Panc1 (cell line): ENCODE measurements around the gene IP6K2. TPM values are rescaled to one million over a fixed set of nuclear protein-coding genes. Genes with fewer than 3 reads are reported as not detected.

Experiments
- ATAC-seq: fragments of 200-7000 bp; cut with Tn5 transposase; 2 replicates; pipeline ENCODE4 v1.9.1; 2020; ENCODE audit warnings: mild to moderate bottlenecking, moderate library complexity
- BruUV-seq: library from RNA; stranded (reverse); fragments of 400-500 nt; replicated peaks from 2 replicates; lab custom pipeline; 2021; lab: Mats Ljungman, UMichigan
- CTCF ChIA-PET: fragments of 300-600 bp; sonication (Branson Sonifier 250); formaldehyde crosslinking; loops from one replicate; lab custom pipeline; 2022; ENCODE audit warnings: antibody characterized with exemption; lab: Charles Lee
- POLR2A ChIA-PET: fragments of 300-600 bp; sonication (Branson Sonifier 250); formaldehyde crosslinking; loops from one replicate; lab custom pipeline; 2022; ENCODE audit warnings: antibody characterized with exemption; lab: Charles Lee
- DNase-seq: peaks from one replicate; pipeline ENCODE4 v3.0.0-alpha.2; 2010; ENCODE audit warnings: low read depth, low spot score
- H3K27ac ChIP-seq: 2 replicates; pipeline ENCODE4 v1.5.1; 2011; ENCODE audit warnings: mild to moderate bottlenecking, low read length, inconsistent platforms
- H3K27me3 ChIP-seq: fragments of 200-500 bp; sonication (Bioruptor generic); 2 replicates; pipeline ENCODE4 v1.6.0; 2014; ENCODE audit warnings: low read length, inconsistent platforms; ENCODE audit not compliant: control insufficient read depth, insufficient read depth
- H3K36me3 ChIP-seq: fragments of 200-500 bp; sonication (Bioruptor generic); 2 replicates; pipeline ENCODE4 v1.5.1; 2014; ENCODE audit warnings: inconsistent platforms, mild to moderate bottlenecking, low read length, moderate library complexity; ENCODE audit not compliant: control insufficient read depth, insufficient read depth
- H3K4me1 ChIP-seq: 2 replicates; pipeline ENCODE4 v1.5.1; 2011; ENCODE audit warnings: inconsistent platforms, mild to moderate bottlenecking, low read length, moderate library complexity; ENCODE audit not compliant: control insufficient read depth, insufficient read depth
- H3K4me3 ChIP-seq, 2 experiments: 2 replicates each; pipeline ENCODE4 v1.5.1; 2011 to 2012; ENCODE audit warnings: low read depth in 2 of 2, low read length in 2 of 2, mild to moderate bottlenecking in 2 of 2, inconsistent platforms in 1 of 2, moderate library complexity in 1 of 2
- H3K9me3 ChIP-seq: fragments of 200-500 bp; sonication (Bioruptor generic); 2 replicates; pipeline ENCODE4 v1.5.1; 2014; ENCODE audit warnings: low read depth, mild to moderate bottlenecking, inconsistent platforms, low read length, moderate library complexity; ENCODE audit not compliant: control insufficient read depth, insufficient read depth
- CTCF ChIP-seq: fragments of 450-650 bp; IDR thresholded peaks from 2 replicates; pipeline ENCODE4 v1.5.1; 2017; ENCODE audit warnings: mild to moderate bottlenecking
- POLR2AphosphoS5 ChIP-seq: IDR thresholded peaks from 2 replicates; pipeline ENCODE4 v1.6.1; 2012; ENCODE audit warnings: mild to moderate bottlenecking, low read depth, low read length, moderate library complexity
- REST ChIP-seq, 2 experiments: IDR thresholded peaks; 2 replicates each; pipeline ENCODE4 v1.6.1; 2011 to 2012; ENCODE audit warnings: low read depth in 2 of 2, control low read depth in 1 of 2, low read length in 1 of 2, mild to moderate bottlenecking in 1 of 2, moderate library complexity in 1 of 2; ENCODE audit not compliant: insufficient read depth in 1 of 2
- SIN3A ChIP-seq: IDR thresholded peaks from 2 replicates; pipeline ENCODE4 v1.6.1; 2012; ENCODE audit warnings: low read depth, mild to moderate bottlenecking, low read length, moderate library complexity, borderline replicate concordance; ENCODE audit not compliant: insufficient read depth
- TCF7L2 ChIP-seq: IDR thresholded peaks from 2 replicates; pipeline ENCODE4 v1.6.1; 2011; ENCODE audit warnings: mild to moderate bottlenecking, low read depth, low read length, inconsistent platforms
- in situ Hi-C: cut with HindIII; loops from 2 replicates; pipeline ENCODE4 v1.10.0; 2016; ENCODE audit warnings: low sequenced_read_pairs, low pct_unique_long_range_greater_than_20kb
- intact Hi-C: fragments of 100-400 bp; cut with micrococcal nuclease; formaldehyde crosslinking; loops from one replicate; pipeline ENCODE4 v1.10.0; 2022; ENCODE audit not compliant: unreplicated experiment
- total RNA-seq: library from RNA; stranded (reverse); gene quantifications from one replicate; pipeline ENCODE4 v1.2.1, GENCODE V29; 2021; ENCODE audit not compliant: unreplicated experiment

Gene IP6K2
- total RNA-seq, 1 experiment from 2014 or later = 50.2 TPM

GRCh38 chr3:48689384-48689783, 27.6 kb downstream of the IP6K2 start:
- H3K36me3 ChIP-seq = peaks cover 18% of the 10 kb centered on the region
- intact Hi-C loops = no loop called here

DNA sequence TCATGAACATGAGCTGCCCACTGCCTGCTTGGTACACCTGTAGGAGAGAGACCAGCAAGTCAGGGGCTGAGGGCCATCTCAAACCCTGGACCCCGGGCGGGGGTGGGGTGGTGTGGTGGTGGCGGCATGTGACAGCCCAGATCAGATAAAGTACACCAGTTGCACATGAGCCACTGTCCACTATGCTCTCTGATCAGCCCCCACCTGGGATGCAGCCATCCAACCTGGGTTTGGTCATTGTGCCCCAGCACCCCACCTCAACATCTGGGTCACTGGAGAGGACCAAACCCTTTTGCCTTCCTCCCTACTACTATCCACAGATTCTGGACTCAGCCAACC, 28.3 kb downstream of the IP6K2 start:
- no peak for TF ChIP-seq TCF7L2
- no peak for TF ChIP-seq REST (IDR thresholded peaks at IDR 0.05; ENCODE audit: insufficient read depth in 1 of 2, low read depth in 2 of 2, low read length in 1 of 2)
- no peak for TF ChIP-seq CTCF
- TF ChIP-seq SIN3A = no peak
- no peak for TF ChIP-seq POLR2AphosphoS5
- no peak for ATAC-seq
- Histone ChIP-seq H3K9me3 (no peaks in the 10 kb centered on the region), H3K36me3 (peaks cover 17% of the 10 kb centered on the region), H3K4me1 (peaks cover 12% of the 10 kb centered on the region; the same call in 1 of the 2 replicates), H3K27ac (no peak overlapping the region), H3K27me3 (no peaks in the 10 kb centered on the region), H3K4me3 (no peak overlapping the region)
- POLR2A ChIA-PET = no interaction called here
- DNase-seq = no peak
- CTCF ChIA-PET = no interaction called here
- intact Hi-C loops (no loop called here), in situ Hi-C loops (no loop called here)
- BruUV-seq = no TSS peak

More at GRCh38 chr3:48689384-48689783, 27.6 kb downstream of the IP6K2 start:
- no peak for ATAC-seq
- in situ Hi-C loops = no loop called here
- ChIA-PET CTCF (no interaction called here), POLR2A (no interaction called here)
- DNase-seq = no peak
- Histone ChIP-seq H3K27ac (no peak overlapping the region), H3K4me3 (no peak overlapping the region), H3K9me3 (no peaks in the 10 kb centered on the region), H3K27me3 (no peaks in the 10 kb centered on the region), H3K4me1 (peaks cover 7% of the 10 kb centered on the region; the same call in 1 of the 2 replicates)
- BruUV-seq = no TSS peak
- TF ChIP-seq REST (IDR thresholded peaks at IDR 0.05; ENCODE audit: insufficient read depth in 1 of 2, low read depth in 2 of 2, low read length in 1 of 2) = no peak
- no peak for TF ChIP-seq POLR2AphosphoS5
- no peak for TF ChIP-seq TCF7L2
- TF ChIP-seq CTCF = no peak
- TF ChIP-seq SIN3A = no peak
